ENCODE data around the gene IGFBP5. TPM values are rescaled to one million over a fixed set of nuclear protein-coding genes. Genes with fewer than 3 reads are reported as not detected.

Gene IGFBP5
- total RNA-seq, 1 donor from 2014 or later = 138 TPM

GRCh38 chr2:216661639-216662375, 33.5 kb downstream of the IGFBP5 start:
- Histone ChIP-seq H3K36me3 (peaks cover 5% of the 10 kb centered on the region), H3K4me1 (peaks cover 23% of the 10 kb centered on the region)
- no peak for DNase-seq

GRCh38 chr2:216661051-216661450, 34.3 kb downstream of the IGFBP5 start:
- peaks cover 18% of the 10 kb centered on the region for H3K4me1 ChIP-seq
- intact Hi-C loops (cut with micrococcal nuclease) = no loop called here
- H3K27ac ChIP-seq (replicated peaks) = no peak overlapping the region
- no peak for TF ChIP-seq CTCF (IDR thresholded peaks at IDR 0.05; ENCODE audit: borderline replicate concordance)
- no peaks in the 10 kb centered on the region for H3K9me3 ChIP-seq (replicated peaks)
- H3K27me3 ChIP-seq (ENCODE audit: low read depth) = no peaks in the 10 kb centered on the region
- no peak for DNase-seq
- peaks cover 5% of the 10 kb centered on the region for H3K36me3 ChIP-seq
- no peak overlapping the region for H3K4me3 ChIP-seq

More at GRCh38 chr2:216661639-216662375, 33.5 kb downstream of the IGFBP5 start:
- intact Hi-C loops (cut with micrococcal nuclease) = no loop called here
- H3K4me3 ChIP-seq = no peak overlapping the region
- no peaks in the 10 kb centered on the region for H3K27me3 ChIP-seq (ENCODE audit: low read depth)
- H3K9me3 ChIP-seq (replicated peaks) = no peaks in the 10 kb centered on the region
- H3K27ac ChIP-seq (replicated peaks) = no peak overlapping the region
- TF ChIP-seq CTCF (IDR thresholded peaks at IDR 0.05; ENCODE audit: borderline replicate concordance) = peak; percentile 37

DNA sequence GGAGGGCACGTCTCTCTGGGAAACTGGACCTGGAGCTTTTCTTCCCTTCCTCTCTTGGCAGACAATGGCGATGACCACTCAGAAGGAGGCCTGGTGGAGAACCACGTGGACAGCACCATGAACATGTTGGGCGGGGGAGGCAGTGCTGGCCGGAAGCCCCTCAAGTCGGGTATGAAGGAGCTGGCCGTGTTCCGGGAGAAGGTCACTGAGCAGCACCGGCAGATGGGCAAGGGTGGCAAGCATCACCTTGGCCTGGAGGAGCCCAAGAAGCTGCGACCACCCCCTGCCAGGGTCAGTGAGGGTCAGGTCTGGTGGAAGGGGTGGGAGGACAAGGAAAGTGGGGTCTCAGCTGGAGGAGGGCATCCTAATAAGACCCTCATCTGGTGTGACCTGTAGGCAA, 34.9 kb downstream of the IGFBP5 start:
- Histone ChIP-seq H3K4me1 (peaks cover 13% of the 10 kb centered on the region), H3K27me3 (ENCODE audit: low read depth) (no peaks in the 10 kb centered on the region), H3K36me3 (peaks cover 5% of the 10 kb centered on the region), H3K4me3 (no peak overlapping the region), H3K27ac (replicated peaks) (no peak overlapping the region), H3K9me3 (replicated peaks) (no peaks in the 10 kb centered on the region)
- TF ChIP-seq CTCF (IDR thresholded peaks at IDR 0.05; ENCODE audit: borderline replicate concordance) = no peak
- DNase-seq = no peak
- intact Hi-C loops (cut with micrococcal nuclease) = no loop called here

- intact Hi-C loops (cut with micrococcal nuclease) = no loop called here
- no peak for DNase-seq
- H3K27me3 ChIP-seq (ENCODE audit: low read depth) = no peaks in the 10 kb centered on the region
- peaks cover 5% of the 10 kb centered on the region for H3K36me3 ChIP-seq
- no peak overlapping the region for H3K4me3 ChIP-seq
- no peak overlapping the region for H3K27ac ChIP-seq (replicated peaks)
- TF ChIP-seq CTCF (IDR thresholded peaks at IDR 0.05; ENCODE audit: borderline replicate concordance) = no peak
- H3K4me1 ChIP-seq = peaks cover 1% of the 10 kb centered on the region
- no peaks in the 10 kb centered on the region for H3K9me3 ChIP-seq (replicated peaks)
Measured at GRCh38 chr2:216659276-216659675, 36.1 kb downstream of the IGFBP5 start.

DNA sequence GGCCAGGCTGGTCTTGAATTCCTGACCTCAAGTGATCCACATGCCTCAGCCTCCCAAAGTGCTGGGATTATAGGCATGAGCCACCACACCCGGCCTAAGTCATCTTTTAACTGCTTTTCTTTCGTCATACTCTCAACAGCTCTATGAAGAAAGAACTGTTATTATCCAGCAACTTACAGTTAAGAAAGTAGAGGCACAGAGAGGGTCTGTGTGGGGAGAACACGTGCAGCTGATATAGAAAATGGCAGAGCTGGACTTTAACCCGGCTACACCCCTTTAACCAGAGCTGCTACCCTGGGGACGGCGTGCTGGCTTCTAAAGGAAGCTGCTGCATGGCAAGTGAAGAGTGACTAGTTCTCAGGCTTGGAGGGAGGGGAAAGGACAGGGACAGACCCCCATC, 36.6 kb downstream of the IGFBP5 start:
- Histone ChIP-seq H3K4me3 (no peak overlapping the region), H3K4me1 (peaks cover 6% of the 10 kb centered on the region), H3K36me3 (peaks cover 5% of the 10 kb centered on the region), H3K9me3 (replicated peaks) (no peaks in the 10 kb centered on the region), H3K27ac (replicated peaks) (no peak overlapping the region), H3K27me3 (ENCODE audit: low read depth) (no peaks in the 10 kb centered on the region)
- TF ChIP-seq CTCF (IDR thresholded peaks at IDR 0.05; ENCODE audit: borderline replicate concordance) = no peak
- intact Hi-C loops (cut with micrococcal nuclease) = no loop called here
- DNase-seq = no peak
